GM12892 (cell line): ENCODE data around the gene MYO5C.
"Not testable (repeated sequence)": the region's sequence is repeated elsewhere in the genome, so short reads cannot be mapped to it uniquely, and the experiment has no call there.

ENCODE experiments used
- DNase-seq: peaks from one replicate; pipeline ENCODE4 v3.0.0; 2011; ENCODE audit not compliant: insufficient read length
- FAIRE-seq: peaks from 2 replicates; lab custom pipeline; 2011; peaks lifted over from hg19 to GRCh38; lab: Jason Lieb, UNC
- POLR2A ChIP-seq: IDR thresholded peaks from 2 replicates; pipeline ENCODE4 v1.6.1; 2011; ENCODE audit warnings: low read depth, low read length, control low read depth
- POLR2AphosphoS5 ChIP-seq: IDR thresholded peaks from 2 replicates; pipeline ENCODE4 v1.6.1; 2011; ENCODE audit warnings: low read depth, low read length, control low read depth
- TAF1 ChIP-seq: IDR thresholded peaks from 2 replicates; pipeline ENCODE4 v1.6.1; 2011; ENCODE audit warnings: low read depth, mild to moderate bottlenecking, control low read depth, low read length, borderline replicate concordance

Gene MYO5C

DNA sequence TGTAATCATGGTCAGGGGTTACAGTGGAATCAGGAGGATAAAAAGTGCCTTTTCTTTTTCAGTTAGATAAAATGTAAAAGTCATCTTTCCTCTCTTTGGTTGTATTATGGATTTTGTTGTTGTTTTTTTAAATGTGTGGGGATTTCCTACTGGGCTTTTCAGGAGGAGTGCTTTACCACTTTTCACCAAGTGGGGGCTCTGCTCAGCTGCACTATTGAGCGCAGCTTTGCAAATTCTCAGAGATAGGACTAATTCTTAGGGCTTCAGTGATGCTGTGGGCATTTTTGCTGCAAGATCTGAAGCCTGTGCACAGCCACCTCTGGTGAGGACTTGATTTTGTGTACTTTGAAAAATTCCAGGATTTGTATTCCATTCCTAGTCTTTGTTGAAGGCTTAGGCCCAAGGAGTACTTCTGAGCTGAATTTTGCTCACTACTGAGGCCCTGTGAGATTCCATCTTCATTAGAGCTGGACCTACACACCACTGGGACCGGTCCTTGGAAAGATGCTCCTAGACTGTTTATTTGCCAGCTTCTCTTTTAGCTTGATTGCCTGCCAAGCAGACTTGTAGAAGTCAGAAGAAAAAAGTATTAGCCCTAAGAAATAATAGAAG lies 111.9 kb downstream of the MYO5C start:
- DNase-seq = no peak
- FAIRE-seq = no peak
- TF ChIP-seq POLR2AphosphoS5 (no peak), POLR2A (no peak), TAF1 (no peak)

DNA sequence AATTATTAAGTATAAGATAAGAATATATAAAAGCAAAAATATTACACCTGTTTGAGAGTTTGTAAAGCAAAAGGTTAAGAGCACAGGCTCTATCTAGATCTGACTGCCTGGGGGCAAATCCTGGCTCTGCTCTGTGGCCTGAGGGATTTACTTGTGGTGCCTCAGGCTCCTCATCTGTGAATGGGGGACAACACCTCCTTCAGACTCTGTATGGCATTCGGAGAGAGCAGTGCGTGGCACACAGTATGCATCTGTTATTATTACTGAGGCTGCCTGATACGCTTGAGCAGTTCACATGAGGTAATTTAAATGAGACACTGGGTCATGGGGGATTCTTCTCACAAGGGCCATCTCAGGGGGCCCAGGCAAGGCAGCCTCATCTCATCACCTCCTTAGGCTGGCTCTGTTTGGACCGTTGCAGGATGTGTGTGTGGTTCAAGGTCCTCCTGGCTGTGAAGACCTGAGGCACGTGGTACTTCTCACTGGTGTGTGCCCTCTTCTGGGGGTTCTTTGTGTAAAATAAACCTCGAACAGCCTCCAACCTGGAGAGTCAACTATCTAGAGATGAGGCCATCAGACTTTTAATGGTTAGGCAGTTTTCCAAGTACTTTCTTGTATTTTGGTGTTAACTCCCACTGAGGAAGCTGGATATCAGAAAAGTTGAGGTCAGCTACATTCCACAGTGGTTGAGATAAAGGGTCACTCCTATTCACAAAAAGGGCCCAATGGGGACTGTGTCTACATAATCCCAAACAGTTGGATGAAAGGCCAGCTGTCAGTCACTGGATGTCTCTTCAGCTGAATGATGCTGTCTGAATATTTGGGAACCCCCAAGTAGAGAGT lies 113.4 kb downstream of the MYO5C start:
- DNase-seq (no peak), FAIRE-seq (no peak)
- TF ChIP-seq POLR2A (no peak), POLR2AphosphoS5 (no peak), TAF1 (no peak)

DNA sequence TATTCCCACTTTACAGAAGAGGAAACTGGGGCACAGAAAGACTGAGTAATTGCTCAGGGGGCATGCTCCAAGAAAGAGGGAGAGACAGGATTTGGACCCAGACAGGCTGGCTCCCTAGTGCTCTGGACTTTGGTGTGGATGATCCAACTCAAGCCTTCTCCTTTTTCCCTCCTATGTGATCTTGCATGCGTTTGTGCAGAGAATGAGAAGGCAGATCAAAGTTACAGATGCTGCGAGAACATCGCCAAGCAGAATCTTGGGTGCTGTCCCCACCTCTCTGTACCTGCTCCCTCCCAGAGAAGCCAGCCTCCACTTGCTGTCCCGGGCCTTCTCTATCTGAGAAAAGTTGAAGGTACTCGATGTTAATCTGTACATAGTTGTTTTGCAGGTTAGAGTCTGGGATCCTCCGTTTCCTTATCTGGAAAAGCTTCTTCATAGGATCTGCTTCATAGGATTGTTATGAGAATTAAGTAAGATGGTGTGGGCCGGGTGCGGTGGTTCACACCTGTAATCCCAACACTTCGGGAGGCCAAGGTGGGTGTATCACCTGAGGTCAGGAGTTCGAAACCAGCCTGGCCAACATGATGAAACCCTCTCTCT lies 114.7 kb downstream of the MYO5C start:
- TF ChIP-seq POLR2AphosphoS5 (no peak), POLR2A (no peak), TAF1 (no peak)
- DNase-seq = no peak
- peak; percentile 27 for FAIRE-seq

DNA sequence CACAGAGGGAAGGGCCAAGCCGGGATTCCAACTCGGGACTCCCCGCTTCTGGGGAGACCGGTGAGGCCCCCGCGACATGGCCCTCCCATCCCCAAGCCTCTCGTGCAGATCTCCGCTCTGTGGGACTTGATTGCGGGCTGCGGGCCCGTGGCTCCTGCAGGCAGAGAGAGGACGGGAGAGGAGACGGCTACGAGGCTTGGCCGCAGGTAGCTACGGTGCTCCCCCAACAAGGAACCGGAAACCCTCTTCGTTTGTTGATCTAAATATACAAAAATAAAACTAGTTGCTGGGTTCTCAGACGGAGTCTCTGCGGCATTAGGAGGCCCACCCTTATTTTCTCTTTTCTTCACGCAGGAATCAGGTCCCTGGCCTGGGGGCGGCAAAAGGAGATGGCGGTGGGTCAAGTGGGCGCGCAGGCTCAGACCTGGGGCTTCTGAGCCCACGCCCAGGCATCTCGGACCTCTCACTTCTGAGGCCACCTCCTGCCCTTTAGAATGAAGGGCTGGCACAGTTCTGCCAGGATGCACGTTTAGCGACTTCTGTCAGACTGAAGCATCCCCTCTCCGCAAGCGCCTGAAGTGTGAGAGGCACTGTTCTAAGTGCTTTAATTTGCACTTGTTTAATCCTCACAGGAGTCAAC lies 115.3 kb downstream of the MYO5C start:
- no peak for TF ChIP-seq TAF1
- no peak for TF ChIP-seq POLR2A
- no peak for TF ChIP-seq POLR2AphosphoS5
- peak; percentile 48 for DNase-seq
- peak; percentile 63 for FAIRE-seq

DNA sequence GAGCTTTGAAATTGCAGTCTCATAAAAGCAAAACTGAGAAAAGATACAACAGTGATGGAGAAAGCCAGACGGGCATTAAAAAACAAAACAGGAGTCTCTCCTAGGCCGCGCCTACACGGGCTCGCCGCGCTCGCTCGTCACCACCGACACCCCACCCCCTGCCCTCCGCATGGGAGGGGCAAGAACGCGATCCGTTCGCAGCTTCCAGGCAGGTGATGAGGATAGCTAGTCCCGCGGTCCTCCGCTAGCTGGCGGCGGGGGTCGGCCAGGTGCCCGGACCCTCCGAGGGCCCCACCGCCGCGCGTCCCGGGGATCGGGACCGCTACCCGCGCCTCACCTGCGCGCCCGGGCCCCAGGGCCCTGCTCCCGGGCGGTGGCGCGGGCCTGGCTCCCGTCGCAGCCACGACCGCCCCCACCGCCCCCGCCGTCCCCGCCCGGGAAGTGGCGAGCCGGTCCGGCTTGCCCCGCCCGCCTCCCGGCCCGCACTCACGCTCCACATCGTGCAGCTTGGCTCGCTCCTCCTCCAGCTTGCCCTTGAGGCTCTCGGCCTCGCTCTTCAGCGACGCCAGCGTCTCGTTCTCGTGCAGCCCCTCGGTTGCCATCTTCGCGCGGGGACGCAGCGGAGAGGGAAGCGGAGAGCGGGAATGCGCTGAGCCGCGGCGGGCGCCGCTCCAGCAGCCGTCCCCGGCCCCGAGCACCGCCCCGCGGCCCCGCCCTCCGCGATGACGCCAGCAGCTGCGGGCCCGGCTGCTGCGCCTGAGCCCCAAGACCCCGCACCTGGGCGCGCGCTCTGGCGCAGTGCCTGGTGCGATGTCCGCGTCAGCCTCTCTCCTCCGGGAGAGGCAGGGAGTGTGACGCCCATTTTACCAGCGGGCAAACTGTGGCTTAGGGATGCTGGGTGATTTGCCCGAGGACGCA lies 116.1 kb downstream of the MYO5C start:
- peak; percentile 86 for DNase-seq
- TF ChIP-seq POLR2AphosphoS5 (peak; percentile 70), TAF1 (0 out of 2 replicates have a peak, but pooled peaks have one; percentile 22), POLR2A (peak; percentile 80)
- FAIRE-seq = peak; percentile 97

DNA sequence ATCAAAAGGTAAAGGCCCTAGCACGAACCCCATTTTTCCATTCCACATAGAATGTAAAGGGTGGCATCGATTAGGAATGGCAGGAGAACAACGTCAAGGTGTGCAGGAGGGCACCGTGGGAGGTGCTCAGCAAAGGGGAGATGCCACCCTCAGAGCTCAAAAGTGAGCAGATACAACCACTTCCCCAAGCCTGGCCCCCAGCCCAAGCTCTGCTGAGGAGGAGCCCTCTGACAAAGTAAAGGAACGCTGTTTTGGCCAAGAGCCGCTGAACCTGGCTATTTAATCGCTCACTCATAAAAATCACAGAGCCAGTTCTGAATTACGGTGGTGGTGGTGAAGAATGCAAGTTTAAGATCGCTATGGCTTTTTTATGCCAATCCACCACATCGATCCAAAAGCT lies 116.8 kb downstream of the MYO5C start:
- no peak for DNase-seq
- TF ChIP-seq TAF1 (no peak), POLR2A (no peak), POLR2AphosphoS5 (no peak)
- FAIRE-seq = peak; percentile 54

DNA sequence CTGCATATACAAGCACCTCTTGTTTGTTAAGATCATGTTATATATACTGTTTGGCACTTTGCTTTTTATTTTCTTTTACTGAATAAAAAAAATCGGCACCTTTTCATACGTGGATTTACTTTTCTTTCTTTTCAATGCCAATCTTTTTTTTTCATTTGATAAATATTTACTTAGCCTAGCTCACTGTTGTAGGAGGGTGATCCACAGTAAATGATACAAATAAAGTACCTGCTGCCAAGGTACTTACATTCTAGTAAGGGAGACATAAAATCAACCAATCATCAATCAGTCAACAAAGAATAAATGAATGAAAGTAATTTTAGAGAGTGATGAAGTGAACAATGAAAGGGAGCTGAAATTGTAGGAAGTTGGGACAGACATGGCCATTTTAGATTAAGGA lies 122.7 kb downstream of the MYO5C start:
- no peak for FAIRE-seq
- no peak for DNase-seq
- TF ChIP-seq POLR2AphosphoS5 = no peak
- TF ChIP-seq POLR2A = no peak
- no peak for TF ChIP-seq TAF1

DNA sequence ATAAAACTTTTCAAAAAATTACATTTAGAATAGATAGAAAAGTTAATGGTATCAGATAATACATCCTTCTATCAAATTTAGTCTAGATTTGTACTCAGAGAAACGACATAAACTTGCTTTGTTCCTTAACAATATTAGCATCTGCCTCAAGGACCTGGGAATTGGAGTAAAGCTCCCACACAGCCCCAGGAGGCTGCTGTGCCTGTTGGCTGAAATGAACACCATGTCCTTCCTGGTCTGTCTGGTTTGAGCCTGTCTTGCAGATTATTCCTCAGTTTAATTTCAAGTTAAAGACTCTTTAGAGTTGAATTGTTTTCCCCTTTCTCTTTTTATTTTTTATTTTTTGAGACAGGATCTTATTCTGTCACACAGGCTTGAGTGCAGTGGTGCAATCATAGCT lies 123.8 kb downstream of the MYO5C start:
- TF ChIP-seq POLR2AphosphoS5 (no peak), POLR2A (no peak), TAF1 (no peak)
- no peak for DNase-seq
- no peak for FAIRE-seq

DNA sequence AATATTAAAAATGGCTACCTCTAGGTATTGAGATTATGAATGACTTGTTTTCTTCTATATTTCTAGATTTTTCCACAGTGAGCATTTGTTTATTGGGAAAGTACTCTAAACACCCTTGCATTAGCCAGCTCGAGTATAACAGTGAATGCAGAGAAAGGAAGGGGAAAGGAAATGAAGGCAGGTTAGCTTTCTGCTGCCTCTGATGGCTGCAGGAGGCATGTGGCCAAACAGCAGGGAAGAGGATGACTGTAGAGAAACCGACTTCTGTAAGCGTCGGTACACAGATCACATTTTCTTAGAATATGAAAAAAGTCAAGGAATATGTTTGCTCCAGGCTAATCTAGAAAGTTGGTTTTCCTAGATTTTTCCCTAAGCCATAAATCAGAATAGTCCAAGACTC lies 124.2 kb downstream of the MYO5C start:
- TF ChIP-seq POLR2AphosphoS5 (no peak), TAF1 (no peak), POLR2A (no peak)
- FAIRE-seq (no peak), DNase-seq (no peak)

DNA sequence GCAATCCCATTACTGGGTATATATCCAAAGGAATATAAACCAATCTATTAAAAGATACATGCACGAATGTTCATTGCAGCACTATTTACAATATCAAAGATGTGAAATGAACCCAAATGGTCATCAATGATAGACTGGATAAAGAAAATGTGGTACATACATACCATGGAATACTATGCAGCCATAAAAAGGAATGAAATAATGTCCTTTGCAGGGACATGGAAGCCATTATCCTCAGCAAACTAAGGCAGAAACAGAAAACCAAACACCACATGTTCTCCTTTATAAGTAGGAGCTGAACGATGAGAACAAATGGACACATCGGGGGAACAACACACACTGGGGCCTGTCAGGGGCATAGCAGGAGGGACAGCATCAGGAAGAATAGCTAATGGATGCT lies 125.4 kb downstream of the MYO5C start:
- not testable (repeated sequence) for FAIRE-seq, DNase-seq

DNA sequence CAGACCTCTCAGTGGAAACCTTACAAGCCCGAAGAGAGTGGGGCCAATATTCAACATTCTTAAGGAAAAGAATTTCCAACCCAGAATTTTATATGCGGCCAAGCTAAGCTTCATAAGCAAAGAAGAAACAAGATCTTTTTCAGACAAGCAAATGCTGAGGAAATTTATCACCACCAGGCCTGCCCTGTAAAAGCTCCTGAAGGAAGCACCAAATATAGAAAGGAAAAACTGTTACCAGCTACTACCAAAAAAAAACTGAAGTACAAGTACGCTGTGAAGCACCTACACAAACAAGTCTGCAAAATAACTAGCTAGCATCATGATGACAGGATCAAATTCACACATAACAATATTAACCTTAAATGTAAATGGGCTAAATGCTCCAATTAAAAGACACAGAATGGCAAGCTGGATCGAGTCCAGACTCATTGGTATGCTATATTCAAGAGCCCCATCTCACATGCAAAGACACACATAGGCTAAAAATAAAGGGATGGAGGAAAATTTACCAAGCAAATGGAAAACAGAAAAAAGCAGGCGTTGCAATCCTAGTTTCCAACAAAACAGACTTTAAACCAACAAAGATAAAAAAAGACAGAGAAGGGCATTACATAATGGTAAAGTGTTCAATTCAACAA lies 130.0 kb downstream of the MYO5C start:
- FAIRE-seq, DNase-seq: not testable (repeated sequence)
